ENCODE results near the gene STX10. TPM values are rescaled to one million over a fixed set of nuclear protein-coding genes. Genes with fewer than 3 reads are reported as not detected.

The STX10 gene
- total RNA-seq: 10 to 100 TPM; 43.8 to 89.6 (median 67.3) TPM
- total RNA-seq (2013): 49.4 TPM
- total RNA-seq: 11.1 to 63.0 (median 36.7) reads per million in 29 experiments

GRCh38 chr19:13150187-13150930 lies at the start of gene STX10, which contains the start of gene IER2:
Gene STX10, minus strand, starts transcription at chr19:13150375. Its CDS starts 202 bp downstream, at chr19:13150173.
Gene IER2, plus strand, starts transcription at chr19:13150411. Its CDS starts 2,776 bp downstream, at chr19:13153187.
- H3K4me3 ChIP-seq (ENCODE audit: control insufficient read depth in 1 of 2, extremely low read depth in 1 of 2, low read length in 1 of 2): peak within 1 kb of the TSS; percentile 70 to 99
- H3K9me3 ChIP-seq: no peaks in the 10 kb centered on the region
- Mint-ChIP-seq H3K9me3 (no peaks in the 10 kb centered on the region), H3K4me3 (peak within 1 kb of the TSS; percentile 98 to 99 (median 99)), H3K36me3 (peaks cover 18% of the 10 kb centered on the region), H3K27me3 (peaks cover 0 to 2% of the 10 kb centered on the region in 2 donors), H3K4me1 (peaks cover 18 to 38% (median 30%) of the 10 kb centered on the region in 3 donors), H3K27ac (peak within 1 kb of the TSS; percentile 94 to 95)
- under 1% methylated on average over 38 of the region's 51 CpGs for WGBS (ENCODE audit: insufficient coverage)
- DNase-seq (peak; percentile 81 to 95 (median 92)), ATAC-seq (replicated peaks in 1 of 4) (peak; percentile 58 to 62 (median 60))
- CTCF ChIA-PET: interaction anchor here (0.7 to 1.8 kb wide), 4 partner anchors 14 to 50 kb away, joined by 3 to 6 read pairs (median 4); no protein-coding TSS in a partner anchor
- peaks cover 3 to 9% of the 10 kb centered on the region in 2 donors for H3K36me3 ChIP-seq (ENCODE audit: control insufficient read depth in 2 of 2, extremely low read depth in 1 of 2, insufficient read depth in 1 of 2, low read length in 1 of 2)
- H3K27ac ChIP-seq (ENCODE audit: low read length): peak within 1 kb of the TSS; percentile 73
- peaks cover 3 to 45% of the 10 kb centered on the region in 2 experiments for H3K4me1 ChIP-seq (ENCODE audit: control insufficient read depth in 1 of 2, extremely low read depth in 1 of 2, insufficient read depth in 2 of 2, low read length in 2 of 2)
- no peaks in the 10 kb centered on the region for H3K27me3 ChIP-seq (replicated peaks in 1 of 2; ENCODE audit: control insufficient read depth in 2 of 2, extremely low read depth in 1 of 2, insufficient read depth in 2 of 2, low read length in 1 of 2)
- POLR2A ChIA-PET: no interaction called here

- no peak overlapping the region for H3K27ac Mint-ChIP-seq
- CTCF ChIA-PET: interaction anchor here in 1 of 2 donors (0.6 kb wide), 1 partner anchor 53 kb away, joined by 4 read pairs; no protein-coding TSS in a partner anchor
- no peaks in the 10 kb centered on the region for H3K9me3 ChIP-seq
- H3K27ac ChIP-seq (ENCODE audit: low read length): no peak overlapping the region
- H3K4me1 Mint-ChIP-seq: peaks cover 16 to 22% (median 19%) of the 10 kb centered on the region in 3 donors
- no peak for ATAC-seq (replicated peaks in 1 of 4)
- no peak for DNase-seq
- H3K36me3 ChIP-seq (ENCODE audit: control insufficient read depth in 2 of 2, extremely low read depth in 1 of 2, insufficient read depth in 1 of 2, low read length in 1 of 2): no peaks in the 10 kb centered on the region
- peaks cover 0 to 3% of the 10 kb centered on the region in 2 experiments for H3K27me3 ChIP-seq (replicated peaks in 1 of 2; ENCODE audit: control insufficient read depth in 2 of 2, extremely low read depth in 1 of 2, insufficient read depth in 2 of 2, low read length in 1 of 2)
- peaks cover 2 to 24% of the 10 kb centered on the region in 2 experiments for H3K4me1 ChIP-seq (ENCODE audit: control insufficient read depth in 1 of 2, extremely low read depth in 1 of 2, insufficient read depth in 2 of 2, low read length in 2 of 2)
- H3K9me3 Mint-ChIP-seq: no peaks in the 10 kb centered on the region
- POLR2A ChIA-PET: no interaction called here
- H3K27me3 Mint-ChIP-seq: no peaks in the 10 kb centered on the region
- H3K36me3 Mint-ChIP-seq: no peaks in the 10 kb centered on the region
- WGBS (ENCODE audit: insufficient coverage): 87% methylated on average over 18 of the region's 18 CpGs
- no peak overlapping the region for H3K4me3 ChIP-seq (ENCODE audit: control insufficient read depth in 1 of 2, extremely low read depth in 1 of 2, low read length in 1 of 2)
- no peak overlapping the region for H3K4me3 Mint-ChIP-seq
Observed at GRCh38 chr19:13198634-13199033, 48.5 kb upstream of the STX10 start.

GRCh38 chr19:13195678-13196077 lies 45.5 kb upstream of the STX10 start:
- DNase-seq: peak in 32 of 35 experiments; percentile 8 to 75 (median 41)
- Mint-ChIP-seq H3K36me3 (no peaks in the 10 kb centered on the region), H3K4me1 (peaks cover 18 to 35% (median 20%) of the 10 kb centered on the region in 3 donors), H3K9me3 (no peaks in the 10 kb centered on the region), H3K27me3 (no peaks in the 10 kb centered on the region), H3K27ac (peak overlapping the region; percentile 44 to 71), H3K4me3 (peak overlapping the region in 1 of 3 donors; percentile 22)
- peaks cover 3 to 45% of the 10 kb centered on the region in 2 experiments for H3K4me1 ChIP-seq (ENCODE audit: control insufficient read depth in 1 of 2, extremely low read depth in 1 of 2, insufficient read depth in 2 of 2, low read length in 2 of 2)
- no peaks in the 10 kb centered on the region for H3K36me3 ChIP-seq (ENCODE audit: control insufficient read depth in 2 of 2, extremely low read depth in 1 of 2, insufficient read depth in 1 of 2, low read length in 1 of 2)
- ChIA-PET POLR2A (no interaction called here), CTCF (interaction anchor here (0.6 to 2.3 kb wide), 5 partner anchors 11 to 67 kb away, joined by 3 to 12 read pairs (median 4); no protein-coding TSS in a partner anchor)
- no peak overlapping the region for H3K27ac ChIP-seq (ENCODE audit: low read length)
- ATAC-seq (replicated peaks in 1 of 4): peak; percentile 50 to 71 (median 60)
- H3K27me3 ChIP-seq (replicated peaks in 1 of 2; ENCODE audit: control insufficient read depth in 2 of 2, extremely low read depth in 1 of 2, insufficient read depth in 2 of 2, low read length in 1 of 2): no peaks in the 10 kb centered on the region
- no peaks in the 10 kb centered on the region for H3K9me3 ChIP-seq
- 76% methylated on average over 8 of the region's 11 CpGs for WGBS (ENCODE audit: insufficient coverage)
- no peak overlapping the region for H3K4me3 ChIP-seq (ENCODE audit: control insufficient read depth in 1 of 2, extremely low read depth in 1 of 2, low read length in 1 of 2)

GRCh38 chr19:13190781-13191540 lies 40.8 kb upstream of the STX10 start:
- no peak overlapping the region for H3K4me3 ChIP-seq (ENCODE audit: control insufficient read depth in 1 of 2, extremely low read depth in 1 of 2, low read length in 1 of 2)
- Mint-ChIP-seq H3K27ac (peak overlapping the region in 1 of 2 donors; percentile 15), H3K27me3 (no peaks in the 10 kb centered on the region), H3K9me3 (no peaks in the 10 kb centered on the region), H3K36me3 (no peaks in the 10 kb centered on the region), H3K4me3 (no peak overlapping the region), H3K4me1 (peaks cover 35 to 52% (median 40%) of the 10 kb centered on the region in 3 donors)
- 74% methylated on average over 17 of the region's 19 CpGs for WGBS (ENCODE audit: insufficient coverage)
- DNase-seq (no peak), ATAC-seq (replicated peaks in 1 of 4) (no peak)
- H3K9me3 ChIP-seq: no peaks in the 10 kb centered on the region
- CTCF ChIA-PET: no interaction called here
- peaks cover 7 to 63% of the 10 kb centered on the region in 2 experiments for H3K4me1 ChIP-seq (ENCODE audit: control insufficient read depth in 1 of 2, extremely low read depth in 1 of 2, insufficient read depth in 2 of 2, low read length in 2 of 2)
- H3K27ac ChIP-seq (ENCODE audit: low read length): no peak overlapping the region
- no peaks in the 10 kb centered on the region for H3K36me3 ChIP-seq (ENCODE audit: control insufficient read depth in 2 of 2, extremely low read depth in 1 of 2, insufficient read depth in 1 of 2, low read length in 1 of 2)
- POLR2A ChIA-PET: interaction anchor here in 1 of 2 donors (0.7 kb wide), 1 partner anchor 26 kb away, joined by 5 read pairs; no protein-coding TSS in a partner anchor
- no peaks in the 10 kb centered on the region for H3K27me3 ChIP-seq (replicated peaks in 1 of 2; ENCODE audit: control insufficient read depth in 2 of 2, extremely low read depth in 1 of 2, insufficient read depth in 2 of 2, low read length in 1 of 2)

GRCh38 chr19:13189600-13189999 lies 39.4 kb upstream of the STX10 start:
- Mint-ChIP-seq H3K27me3 (no peaks in the 10 kb centered on the region), H3K36me3 (no peaks in the 10 kb centered on the region), H3K4me1 (peaks cover 30 to 43% (median 31%) of the 10 kb centered on the region in 3 donors), H3K9me3 (no peaks in the 10 kb centered on the region), H3K27ac (peak overlapping the region in 1 of 2 donors; percentile 58), H3K4me3 (peak overlapping the region in 1 of 3 donors; percentile 16)
- ATAC-seq (replicated peaks in 1 of 4) (no peak), DNase-seq (no peak)
- Histone ChIP-seq H3K27ac (ENCODE audit: low read length) (no peak overlapping the region), H3K36me3 (ENCODE audit: control insufficient read depth in 2 of 2, extremely low read depth in 1 of 2, insufficient read depth in 1 of 2, low read length in 1 of 2) (no peaks in the 10 kb centered on the region), H3K4me1 (ENCODE audit: control insufficient read depth in 1 of 2, extremely low read depth in 1 of 2, insufficient read depth in 2 of 2, low read length in 2 of 2) (peaks cover 6 to 55% of the 10 kb centered on the region in 2 experiments), H3K9me3 (no peaks in the 10 kb centered on the region), H3K27me3 (replicated peaks in 1 of 2; ENCODE audit: control insufficient read depth in 2 of 2, extremely low read depth in 1 of 2, insufficient read depth in 2 of 2, low read length in 1 of 2) (no peaks in the 10 kb centered on the region), H3K4me3 (ENCODE audit: control insufficient read depth in 1 of 2, extremely low read depth in 1 of 2, low read length in 1 of 2) (no peak overlapping the region)
- ChIA-PET POLR2A (no interaction called here), CTCF (interaction anchor here in 1 of 2 donors (0.5 kb wide), 1 partner anchor 87 kb away, joined by 5 read pairs; no protein-coding TSS in a partner anchor)
- WGBS (ENCODE audit: insufficient coverage): no CpG with 5 or more reads among the region's 4 CpGs

GRCh38 chr19:13187419-13187818 lies 37.2 kb upstream of the STX10 start:
- peaks cover 6 to 40% of the 10 kb centered on the region in 2 experiments for H3K4me1 ChIP-seq (ENCODE audit: control insufficient read depth in 1 of 2, extremely low read depth in 1 of 2, insufficient read depth in 2 of 2, low read length in 2 of 2)
- ATAC-seq (replicated peaks in 1 of 4) (no peak), DNase-seq (no peak)
- CTCF ChIA-PET: interaction anchor here (0.7 to 1.2 kb wide), 2 partner anchors 18 to 78 kb away, joined by 3 to 6 read pairs; no protein-coding TSS in a partner anchor
- no peaks in the 10 kb centered on the region for H3K36me3 ChIP-seq (ENCODE audit: control insufficient read depth in 2 of 2, extremely low read depth in 1 of 2, insufficient read depth in 1 of 2, low read length in 1 of 2)
- H3K27ac ChIP-seq (ENCODE audit: low read length): no peak overlapping the region
- Mint-ChIP-seq H3K4me3 (no peak overlapping the region), H3K4me1 (peaks cover 21 to 32% (median 26%) of the 10 kb centered on the region in 3 donors), H3K9me3 (no peaks in the 10 kb centered on the region), H3K27me3 (no peaks in the 10 kb centered on the region), H3K36me3 (no peaks in the 10 kb centered on the region), H3K27ac (peak overlapping the region; percentile 71 to 82)
- H3K27me3 ChIP-seq (replicated peaks in 1 of 2; ENCODE audit: control insufficient read depth in 2 of 2, extremely low read depth in 1 of 2, insufficient read depth in 2 of 2, low read length in 1 of 2): no peaks in the 10 kb centered on the region
- H3K9me3 ChIP-seq: no peaks in the 10 kb centered on the region
- no peak overlapping the region for H3K4me3 ChIP-seq (ENCODE audit: control insufficient read depth in 1 of 2, extremely low read depth in 1 of 2, low read length in 1 of 2)
- POLR2A ChIA-PET: no interaction called here
- no CpG with 5 or more reads among the region's 4 CpGs for WGBS (ENCODE audit: insufficient coverage)
